Suppressor macrophage treated with lipopolysaccharide for 1 hour (primary cell): ENCODE measurements around the gene LCN6.
"Not testable (repeated sequence)": the region's sequence is repeated elsewhere in the genome, so short reads cannot be mapped to it uniquely, and the experiment has no call there.

Experiments
- DNase-seq, 3 donors: peaks; one replicate each; pipeline ENCODE4 v3.0.0-alpha.2; 2020 to 2022

Gene LCN6, protein sequence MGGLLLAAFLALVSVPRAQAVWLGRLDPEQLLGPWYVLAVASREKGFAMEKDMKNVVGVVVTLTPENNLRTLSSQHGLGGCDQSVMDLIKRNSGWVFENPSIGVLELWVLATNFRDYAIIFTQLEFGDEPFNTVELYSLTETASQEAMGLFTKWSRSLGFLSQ

GRCh38 chr9:136748201-136748600 lies at the start of gene LCN6:
LCN6 (minus strand) TSS chr9:136748525; CDS start chr9:136748483, 42 bp downstream.
- no peak for DNase-seq

DNA sequence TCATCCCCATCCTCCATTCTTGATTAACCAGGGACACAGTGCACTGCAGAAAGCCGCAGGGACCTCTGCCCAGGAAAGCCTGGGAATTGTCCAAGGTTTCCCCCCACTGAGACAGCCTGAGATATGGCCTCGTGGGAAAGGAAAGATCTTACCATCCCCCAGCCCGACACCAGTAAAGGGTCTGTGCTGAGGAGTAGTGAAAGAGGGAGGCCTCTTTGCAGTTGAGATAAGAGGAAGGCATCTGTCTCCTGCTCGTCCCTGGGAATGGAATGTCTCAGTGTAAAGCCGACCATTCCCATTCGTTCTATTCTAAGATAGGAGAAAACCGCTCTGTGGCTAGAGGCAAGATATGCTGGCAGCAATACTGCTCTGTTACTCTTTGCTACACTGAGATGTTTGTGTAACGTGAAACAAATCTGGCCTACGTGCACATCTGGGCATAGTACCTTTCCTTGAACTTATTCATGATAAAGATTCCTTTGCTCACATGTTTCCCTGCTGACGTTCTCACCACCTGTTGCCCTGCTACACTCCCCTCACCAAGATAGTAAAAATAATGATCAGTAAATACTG lies 48.5 kb upstream of the LCN6 start:
- not testable (repeated sequence) for DNase-seq

DNA sequence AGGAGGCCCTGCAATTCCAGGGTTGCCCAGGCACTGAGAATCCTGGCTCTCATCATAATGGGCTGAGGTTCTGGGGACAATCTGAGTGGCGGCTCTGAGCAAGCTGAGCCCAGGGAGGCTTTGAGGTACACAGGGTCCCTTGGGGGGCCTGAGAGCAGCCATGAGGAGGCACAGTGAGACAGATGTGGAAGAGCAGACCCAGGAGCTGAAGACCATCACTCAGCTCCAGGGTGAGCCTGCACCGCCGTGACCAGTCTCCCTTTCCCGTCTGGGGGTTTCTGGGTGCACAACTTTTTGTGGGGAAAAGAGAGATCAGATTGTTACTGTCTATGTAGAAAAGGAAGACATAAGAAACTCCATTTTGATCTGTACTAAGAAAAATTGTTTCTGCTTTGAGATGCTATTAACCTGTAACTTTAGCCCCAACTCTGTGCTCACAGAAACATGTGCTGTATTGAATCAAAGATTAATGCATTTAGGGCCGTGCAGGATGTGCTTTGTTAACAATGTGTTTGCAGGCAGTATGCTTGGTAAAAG lies 48.0 kb upstream of the LCN6 start, which contains the start of gene CCDC183:
Gene CCDC183 (plus strand): TSS at position 101 of the 537 bp plus-strand sequence. CDS start 60 bp downstream, at position 161.
- DNase-seq, result no peak

DNA sequence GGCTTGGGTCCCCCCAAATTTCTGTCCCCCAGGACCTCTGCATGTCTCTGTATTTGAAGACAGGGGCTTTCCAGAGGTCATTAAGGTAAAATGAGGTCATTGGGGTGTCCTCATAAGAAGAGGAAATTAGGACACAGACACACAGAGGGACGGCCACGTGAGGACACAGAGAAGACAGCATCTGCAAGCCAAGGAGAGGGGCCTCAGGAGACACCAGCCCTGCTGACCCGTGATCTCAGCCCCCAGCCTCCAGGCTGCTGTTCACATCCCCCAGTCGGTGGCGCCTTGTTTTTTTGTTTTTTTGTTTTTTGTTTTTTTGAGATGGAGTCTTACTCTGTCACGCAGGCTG lies 46.6 kb upstream of the LCN6 start:
- DNase-seq, result peak; percentile 50 to 59 (median 58)

GRCh38 chr9:136794281-136794999 lies 46.1 kb upstream of the LCN6 start:
- DNase-seq, result no peak

GRCh38 chr9:136793086-136793946 lies 45.0 kb upstream of the LCN6 start:
- peak in 1 of 3 donors; percentile 19 for DNase-seq

DNA sequence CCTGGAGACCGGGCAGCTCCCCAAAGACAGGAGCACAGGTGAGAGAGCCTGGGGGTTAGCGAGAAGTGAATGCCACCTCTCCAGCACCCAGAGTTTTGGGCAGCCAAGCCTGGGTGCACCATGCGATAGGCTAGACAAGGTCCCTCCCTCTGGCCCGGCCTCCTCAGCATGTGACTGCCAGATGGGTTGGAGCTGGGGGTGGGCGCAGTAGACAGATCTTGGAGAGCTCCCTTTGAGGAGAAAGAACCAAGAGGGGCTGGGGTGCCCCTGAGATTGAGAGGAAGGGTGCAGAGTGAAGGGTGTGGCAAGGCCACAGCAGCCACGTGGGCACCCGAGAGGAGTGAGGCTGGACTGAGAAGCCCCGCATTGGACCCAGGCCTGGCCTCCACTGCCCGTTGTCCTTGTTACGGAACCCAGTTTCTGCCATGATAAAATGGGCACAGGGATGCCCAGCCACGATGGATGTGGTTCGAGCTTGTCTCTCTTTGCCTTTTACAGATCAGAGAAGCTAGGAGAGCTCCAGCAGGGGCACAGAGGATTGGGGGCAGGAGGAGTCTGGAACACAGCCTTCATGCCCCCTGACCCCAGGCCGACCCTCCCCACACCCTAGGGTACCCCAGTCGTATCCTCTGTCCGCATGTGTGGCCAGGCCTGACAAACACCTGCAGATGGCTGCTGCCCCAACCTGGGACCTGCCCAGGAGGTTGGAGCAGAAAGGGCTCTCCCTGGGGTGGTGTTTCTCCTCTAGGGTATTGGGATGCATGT lies 44.2 kb upstream of the LCN6 start:
- DNase-seq, result no peak

- peak; percentile 55 to 73 (median 67) for DNase-seq
These were observed 43.4 kb upstream of the LCN6 start for GRCh38 chr9:136791516-136792276.

DNA sequence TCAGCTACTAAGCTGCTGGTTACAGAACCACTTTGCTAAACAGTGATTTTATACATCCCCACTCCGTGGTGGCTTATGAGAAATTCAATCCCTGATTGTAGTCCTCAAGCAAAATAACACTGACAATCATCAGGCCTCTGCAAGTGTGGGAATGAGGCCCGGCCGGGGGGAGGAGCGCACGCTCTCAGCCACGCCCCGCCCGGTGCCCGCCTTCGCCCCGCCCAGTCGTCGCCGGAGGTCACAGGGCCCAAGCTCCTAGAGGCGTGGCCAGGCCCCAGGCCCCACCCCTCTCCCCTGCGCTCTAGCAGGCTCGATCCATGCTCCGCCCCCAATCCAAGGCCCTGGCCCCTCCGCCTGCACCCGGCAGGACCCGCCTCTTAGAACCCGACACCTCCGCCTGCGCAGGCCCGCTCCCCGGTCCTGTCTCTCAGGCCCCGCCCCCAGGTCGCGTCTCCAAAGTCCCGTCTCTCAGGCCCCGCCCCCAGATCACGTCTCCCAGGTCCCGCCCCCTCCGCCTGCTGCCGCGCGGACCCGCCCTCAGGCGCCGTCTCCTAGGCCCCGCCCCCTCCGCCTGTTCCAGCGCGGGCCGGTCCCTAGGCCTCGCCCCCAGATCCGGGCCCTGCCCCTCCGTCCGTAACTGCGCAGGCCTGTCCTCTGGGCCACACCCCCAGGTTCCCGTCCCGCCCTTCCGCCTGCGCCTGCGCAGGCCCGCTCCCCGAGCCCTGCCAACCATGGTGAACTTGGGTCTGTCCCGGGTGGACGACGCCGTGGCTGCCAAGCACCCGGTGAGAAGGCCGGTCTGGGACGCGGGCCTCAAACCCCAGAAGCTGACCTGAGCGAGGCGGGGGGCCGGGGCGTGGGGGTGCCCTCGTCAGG lies 42.6 kb upstream of the LCN6 start, which contains the start of gene TMEM141:
Gene TMEM141 (plus strand): TSS at position 705 of the 876 bp plus-strand sequence. CDS start 27 bp downstream, at position 732.
- peak; percentile 100 for DNase-seq

GRCh38 chr9:136789523-136789937 lies 41.2 kb upstream of the LCN6 start:
- no peak for DNase-seq

GRCh38 chr9:136788644-136789522 lies 40.6 kb upstream of the LCN6 start:
- DNase-seq, result not testable (repeated sequence)

GRCh38 chr9:136787690-136788400 lies 39.5 kb upstream of the LCN6 start:
- DNase-seq, result peak; percentile 78 to 84 (median 82)

DNA sequence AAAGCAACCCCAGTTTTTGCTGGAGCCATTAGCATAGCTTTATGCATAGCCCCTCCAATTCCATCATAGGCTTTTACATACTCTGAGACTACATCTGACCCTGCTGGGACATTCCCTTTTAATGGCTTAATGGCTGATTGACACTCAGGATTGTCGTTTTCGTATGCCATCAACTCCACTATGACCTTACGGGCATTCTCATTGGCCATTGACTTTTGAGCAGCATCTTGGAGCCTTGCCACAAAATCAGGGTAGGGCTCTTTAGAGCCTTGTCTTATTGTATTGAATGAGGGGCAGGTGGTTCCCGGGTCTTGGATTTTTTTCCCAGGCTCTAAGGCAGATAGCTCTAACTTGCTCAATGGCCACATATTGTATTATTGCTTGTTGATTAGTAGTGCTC lies 38.7 kb upstream of the LCN6 start:
- DNase-seq, result not testable (repeated sequence)

DNA sequence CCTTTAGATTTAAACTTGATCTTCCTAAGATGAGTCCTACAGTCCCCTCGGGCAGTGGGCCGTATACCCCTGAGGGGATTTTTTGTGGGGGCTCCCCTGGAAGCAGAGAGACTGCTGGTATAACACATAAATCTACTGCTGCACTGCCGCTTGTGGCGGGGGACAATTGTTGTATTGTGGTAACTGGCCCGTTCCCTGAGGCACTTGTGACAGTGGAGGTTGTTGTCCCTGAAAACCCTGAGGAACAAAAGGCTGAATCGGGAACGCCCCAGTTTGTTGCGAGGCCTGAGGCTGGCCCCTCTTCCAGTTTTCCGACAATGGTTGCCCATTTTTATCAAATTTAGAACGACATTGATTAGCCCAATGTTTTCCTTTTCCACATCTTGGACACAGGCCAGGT lies 38.1 kb upstream of the LCN6 start:
- no peak for DNase-seq

GRCh38 chr9:136785565-136786355 lies 37.4 kb upstream of the LCN6 start:
- not testable (repeated sequence) for DNase-seq

DNA sequence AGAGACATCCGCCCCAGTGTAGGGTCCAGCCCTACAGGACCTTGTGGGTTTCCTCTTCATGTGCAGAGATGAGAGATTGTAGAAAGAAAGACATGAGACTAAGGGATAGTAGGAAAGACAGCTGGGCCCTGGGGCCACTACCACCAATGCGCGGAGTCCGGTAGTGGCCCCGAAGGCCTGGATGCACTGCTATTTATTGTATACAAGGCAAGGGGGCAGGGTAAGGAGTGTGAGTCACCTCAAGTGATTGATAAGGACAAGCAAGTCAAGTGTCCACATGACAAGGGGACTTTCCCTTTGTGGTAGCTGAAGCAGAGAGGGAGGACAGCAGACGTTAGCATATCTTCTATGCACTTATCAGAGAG lies 36.7 kb upstream of the LCN6 start:
- DNase-seq, result no peak

- peak; percentile 58 to 65 (median 63) for DNase-seq
These were observed 36.1 kb upstream of the LCN6 start for GRCh38 chr9:136784249-136784996.
